ENCODE data around the gene UBE2Q2. TPM values are rescaled to one million over a fixed set of nuclear protein-coding genes. Genes with fewer than 3 reads are reported as not detected.

The UBE2Q2 gene
- total RNA-seq, 1 experiment from 2014 or later, result 23.1 TPM

DNA sequence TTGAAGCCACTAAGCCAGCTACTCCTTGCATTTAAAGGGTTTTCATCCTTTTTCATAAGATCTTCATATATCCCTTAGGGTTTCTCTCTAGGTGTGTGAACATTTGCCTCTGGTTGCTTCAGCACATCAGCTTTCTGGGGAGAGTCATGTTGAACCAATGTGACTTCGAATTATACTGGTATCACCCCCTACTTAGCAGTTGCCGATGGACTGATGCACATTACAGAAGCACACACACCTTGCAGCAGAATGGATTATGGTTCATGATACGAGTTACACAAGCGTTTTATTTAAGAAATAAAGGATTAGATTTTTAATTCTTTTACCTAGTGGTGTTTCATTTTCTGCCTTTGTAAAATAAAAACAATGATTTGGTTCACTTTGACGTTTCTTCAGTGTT lies 100.0 kb downstream of the UBE2Q2 start:
- DNase-seq, result no peak
- no peaks in the 10 kb centered on the region for H3K27me3 ChIP-seq (ENCODE audit: control insufficient read depth, insufficient read depth, low read length)

DNA sequence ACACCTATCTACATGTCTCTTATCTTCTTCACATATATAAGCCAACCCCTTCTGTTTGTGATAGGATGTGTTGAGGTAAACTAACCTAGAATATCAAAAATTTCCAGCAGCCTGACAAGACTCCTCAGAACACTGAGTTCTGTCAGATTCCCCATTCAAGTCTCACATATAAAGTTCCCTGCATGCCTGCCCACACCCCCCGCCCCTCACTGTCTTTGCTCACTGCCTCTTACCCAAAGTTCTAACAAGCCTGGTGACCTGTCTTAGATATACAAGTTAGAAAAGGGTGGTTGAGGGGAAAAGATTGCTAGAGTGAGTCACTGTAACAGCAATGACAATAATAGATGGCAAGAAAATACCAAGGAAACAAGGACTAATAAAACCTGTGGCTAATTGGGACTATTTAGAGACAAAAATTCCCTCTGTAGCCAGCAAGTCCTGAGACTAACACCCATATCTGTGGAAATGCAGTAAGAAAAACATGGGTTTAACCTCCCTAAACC lies 100.5 kb downstream of the UBE2Q2 start:
- DNase-seq, result peak; percentile 14
- Histone ChIP-seq H3K4me3 (ENCODE audit: insufficient read depth, low read depth, low read length) (no peak overlapping the region), H3K36me3 (replicated peaks; ENCODE audit: control insufficient read depth, insufficient read depth, low read length) (no peaks in the 10 kb centered on the region), H3K27me3 (ENCODE audit: control insufficient read depth, insufficient read depth, low read length) (no peaks in the 10 kb centered on the region)

More for the DNA sequence above, 100.0 kb downstream of the UBE2Q2 start:
- H3K4me3 ChIP-seq (ENCODE audit: insufficient read depth, low read depth, low read length), result no peak overlapping the region
- H3K36me3 ChIP-seq (replicated peaks; ENCODE audit: control insufficient read depth, insufficient read depth, low read length), result no peaks in the 10 kb centered on the region

DNA sequence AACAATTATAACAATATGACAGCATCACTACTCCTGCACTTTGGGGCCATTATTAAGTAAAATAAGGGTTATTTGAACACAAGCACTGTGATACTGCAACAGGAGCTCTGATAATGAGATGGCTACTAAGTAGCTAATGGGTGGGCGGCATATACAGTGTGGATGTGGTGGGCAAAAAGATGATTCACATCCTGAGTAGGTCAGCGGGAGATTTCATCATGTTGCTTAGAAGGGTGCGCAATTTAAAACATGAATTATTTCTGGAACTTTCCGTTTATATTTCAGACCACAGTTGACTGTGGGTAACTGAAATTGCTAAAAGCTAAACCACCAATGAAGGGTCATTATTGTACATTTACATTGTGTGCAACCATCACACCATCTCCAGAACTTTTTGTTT lies 102.7 kb downstream of the UBE2Q2 start:
- DNase-seq, result no peak
- Histone ChIP-seq H3K36me3 (replicated peaks; ENCODE audit: control insufficient read depth, insufficient read depth, low read length) (no peaks in the 10 kb centered on the region), H3K27me3 (ENCODE audit: control insufficient read depth, insufficient read depth, low read length) (no peaks in the 10 kb centered on the region), H3K4me3 (ENCODE audit: insufficient read depth, low read depth, low read length) (no peak overlapping the region)

DNA sequence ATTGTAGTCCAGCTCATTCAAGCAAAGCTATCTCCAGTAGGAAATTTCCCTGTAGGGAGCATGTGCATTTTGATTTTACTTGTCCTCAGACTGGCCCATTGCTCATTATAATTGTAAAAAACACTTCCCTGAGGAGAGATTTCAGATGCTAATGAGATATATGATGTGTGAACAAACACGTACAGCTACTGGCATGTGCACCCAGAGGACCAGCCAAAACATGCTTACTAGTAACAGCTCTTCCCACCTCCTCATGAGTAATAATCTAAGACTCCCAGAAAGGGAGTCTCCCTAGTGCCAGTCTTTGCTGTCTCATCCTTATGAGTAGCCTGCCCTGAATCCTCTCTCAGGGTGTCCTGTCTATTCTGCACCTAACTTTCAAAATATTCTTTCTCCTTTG lies 103.8 kb downstream of the UBE2Q2 start:
- no peak overlapping the region for H3K4me3 ChIP-seq (ENCODE audit: insufficient read depth, low read depth, low read length)
- DNase-seq, result no peak
- no peaks in the 10 kb centered on the region for H3K27me3 ChIP-seq (ENCODE audit: control insufficient read depth, insufficient read depth, low read length)
- no peaks in the 10 kb centered on the region for H3K36me3 ChIP-seq (replicated peaks; ENCODE audit: control insufficient read depth, insufficient read depth, low read length)

DNA sequence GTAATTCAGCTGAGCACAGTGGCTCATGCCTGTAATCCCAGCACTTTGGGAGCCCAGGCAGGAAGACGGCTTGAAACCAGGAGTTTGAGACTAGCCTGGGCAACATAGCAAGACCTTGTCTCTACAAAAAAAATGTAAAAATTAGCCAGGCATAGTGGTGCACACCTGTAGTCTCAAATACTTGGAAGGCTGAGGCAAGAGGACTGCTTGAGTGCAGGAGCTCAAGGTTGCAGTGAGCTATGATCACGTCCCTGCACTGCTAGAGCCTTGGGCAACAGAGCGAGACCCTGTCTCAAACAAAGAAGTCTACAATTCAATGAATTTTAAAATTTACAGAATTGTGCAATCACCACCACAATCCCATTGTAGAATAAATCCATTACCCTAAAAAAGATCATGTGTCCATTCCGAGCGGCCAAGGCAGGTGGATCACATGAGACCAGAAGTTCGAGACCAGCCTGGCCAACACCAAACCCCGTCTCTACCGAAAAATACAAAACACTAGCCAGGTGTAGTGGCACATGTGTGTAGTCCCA lies 105.6 kb downstream of the UBE2Q2 start:
- no peak for DNase-seq
- Histone ChIP-seq H3K27me3 (ENCODE audit: control insufficient read depth, insufficient read depth, low read length) (no peaks in the 10 kb centered on the region), H3K4me3 (ENCODE audit: insufficient read depth, low read depth, low read length) (no peak overlapping the region), H3K36me3 (replicated peaks; ENCODE audit: control insufficient read depth, insufficient read depth, low read length) (no peaks in the 10 kb centered on the region)

Other genes starting within 250 kb of the UBE2Q2 start
- 19.2 and 23.4 TPM in 2 replicates for gene SNUPN, start 217.7 kb upstream of the UBE2Q2 start, total RNA-seq (2014; rRNA removed; shearing (Covaris generic))
- 132 and 168 TPM in 2 replicates for gene IMP3, start 203.2 kb upstream of the UBE2Q2 start, total RNA-seq (2014; rRNA removed; shearing (Covaris generic))
- 13.3 and 14.3 TPM in 2 replicates for gene SNX33, start 195.5 kb upstream of the UBE2Q2 start, total RNA-seq (2014; rRNA removed; shearing (Covaris generic))
- 4.3 and 5.0 TPM in 2 replicates for gene CSPG4, start 130.6 kb upstream of the UBE2Q2 start, total RNA-seq (2014; rRNA removed; shearing (Covaris generic))
- gene FBXO22, start 60.4 kb downstream of the UBE2Q2 start, total RNA-seq (2014; rRNA removed; shearing (Covaris generic)), result 59.5 and 75.7 TPM in 2 replicates
- gene NRG4, start 169.0 kb downstream of the UBE2Q2 start, total RNA-seq (2014; rRNA removed; shearing (Covaris generic)), result 0.48 TPM in 1 of 2 replicates, not detected in the other
- 5.4 and 6.3 TPM in 2 replicates for gene TMEM266, start 216.5 kb downstream of the UBE2Q2 start, total RNA-seq (2014; rRNA removed; shearing (Covaris generic))

Data from H7 (cell line).